A549 (cell line): ENCODE data around the gene PHEX. TPM values are rescaled to one million over a fixed set of nuclear protein-coding genes. Genes with fewer than 3 reads are reported as not detected.

Source experiments
- ATAC-seq, 2 experiments: fragments of 200-7000 bp in 1 of 2; fragments of >200 bp in 1 of 2; cut with Nextera tagmentation in 1 of 2; cut with Tn5 transposase in 1 of 2; 3 replicates each; pipeline versions ENCODE4 v1.8.0 to v1.9.1; 2018 to 2020; ENCODE audit warnings: mild to moderate bottlenecking in 1 of 2, moderate library complexity in 1 of 2
- CTCF ChIA-PET: fragments of 300-600 bp; sonication (Branson Sonifier 250); formaldehyde crosslinking; extraction: SDS; loops from one replicate; lab custom pipeline; 2021; ENCODE audit warnings: antibody characterized with exemption, inconsistent platforms; lab: Yijun Ruan, JAX
- POLR2A ChIA-PET: fragments of 350-600 bp; formaldehyde crosslinking; extraction: SDS; loops from one replicate; lab custom pipeline; 2021; ENCODE audit warnings: antibody characterized with exemption, inconsistent platforms; lab: Yijun Ruan, JAX
- DNase-seq, 2 experiments: peaks; one replicate each; pipeline versions ENCODE4 v3.0.0 to v3.0.0-alpha.2; 2011 to 2016; ENCODE audit warnings: low read depth in 1 of 2, low spot score in 1 of 2
- FAIRE-seq: peaks from 2 replicates; lab custom pipeline; 2011; peaks lifted over from hg19 to GRCh38; lab: Jason Lieb, UNC
- H3K27ac ChIP-seq, 2 experiments: fragments of >200 bp; sonication (Bioruptor Twin); formaldehyde crosslinking; 3 replicates each; pipeline ENCODE4 v1.5.1; 2016 to 2017
- H3K4me1 ChIP-seq: fragments of >200 bp; sonication (Bioruptor Twin); formaldehyde crosslinking; 3 replicates; pipeline ENCODE4 v1.6.1; 2016
- H3K4me2 ChIP-seq: fragments of >200 bp; sonication (Bioruptor Twin); formaldehyde crosslinking; 3 replicates; pipeline ENCODE4 v1.6.1; 2016
- H3K4me3 ChIP-seq: fragments of >200 bp; sonication (Bioruptor Twin); formaldehyde crosslinking; 3 replicates; pipeline ENCODE4 v1.5.1; 2016
- H3K9me3 ChIP-seq: fragments of >200 bp; sonication (Bioruptor Twin); formaldehyde crosslinking; 3 replicates; pipeline ENCODE4 v1.6.1; 2016
- ATOH8 ChIP-seq: fragments of 250-450 bp; sonication (Bioruptor Pico); IDR thresholded peaks from 2 replicates; pipeline ENCODE4 v1.5.0; 2020; ENCODE audit warnings: low read depth, mild to moderate bottlenecking, moderate library complexity
- CBX2 ChIP-seq: fragments of 200-600 bp; sonication (generic); IDR thresholded peaks from 2 replicates; pipeline ENCODE4 v1.6.1; 2016; ENCODE audit warnings: low read depth, mild to moderate bottlenecking, borderline replicate concordance
- CHD2 ChIP-seq: fragments of 150-350 bp; IDR thresholded peaks from 2 replicates; pipeline ENCODE4 v1.6.1; 2014; ENCODE audit warnings: low read length; ENCODE audit not compliant: partially characterized antibody
- CHD4 ChIP-seq: fragments of 200-600 bp; sonication (generic); IDR thresholded peaks from 2 replicates; pipeline ENCODE4 v1.6.1; 2016; ENCODE audit warnings: antibody characterized with exemption, mild to moderate bottlenecking, borderline replicate concordance
- E2F6 ChIP-seq: IDR thresholded peaks from 2 replicates; pipeline ENCODE4 v1.6.1; 2012; ENCODE audit warnings: low read depth, borderline replicate concordance
- EHF ChIP-seq: fragments of 250-450 bp; sonication (Bioruptor Pico); IDR thresholded peaks from 2 replicates; pipeline ENCODE4 v1.5.0; 2020; ENCODE audit warnings: mild to moderate bottlenecking
- EP300 ChIP-seq, 2 experiments: fragments of >200 bp; sonication (Bioruptor Twin); formaldehyde crosslinking; IDR thresholded peaks; 2 replicates in 1 of 2; 3 replicates in 1 of 2; pipeline ENCODE4 v1.6.1; 2016 to 2017
- ESRRA ChIP-seq: fragments of 150-350 bp; IDR thresholded peaks from 2 replicates; pipeline ENCODE4 v1.6.1; 2014; ENCODE audit warnings: mild to moderate bottlenecking, low read length, borderline replicate concordance
- FOSB ChIP-seq: fragments of 250-450 bp; sonication (Bioruptor Pico); IDR thresholded peaks from 2 replicates; pipeline ENCODE4 v1.5.0; 2020; ENCODE audit warnings: mild to moderate bottlenecking, moderate library complexity
- GATA3 ChIP-seq: IDR thresholded peaks from 2 replicates; pipeline ENCODE4 v1.6.1; 2012; ENCODE audit warnings: borderline replicate concordance
- HEYL ChIP-seq: fragments of 250-450 bp; sonication (Bioruptor Pico); IDR thresholded peaks from 2 replicates; pipeline ENCODE4 v1.8.0; 2021; ENCODE audit warnings: mild to moderate bottlenecking, moderate library complexity
- HOXB5 ChIP-seq: fragments of 250-450 bp; sonication (Bioruptor Pico); IDR thresholded peaks from 2 replicates; pipeline ENCODE4 v1.5.0; 2020; ENCODE audit warnings: mild to moderate bottlenecking, moderate library complexity
- JUN ChIP-seq, 2 experiments: fragments of >200 bp; sonication (Bioruptor Twin); formaldehyde crosslinking; IDR thresholded peaks; 2 replicates in 1 of 2; 3 replicates in 1 of 2; pipeline ENCODE4 v1.6.1; 2016 to 2017
- JUNB ChIP-seq: fragments of >200 bp; sonication (Bioruptor Twin); formaldehyde crosslinking; IDR thresholded peaks from 2 replicates; pipeline ENCODE4 v1.6.1; 2016
- MAX ChIP-seq: IDR thresholded peaks from 2 replicates; pipeline ENCODE4 v1.6.1; 2012
- MYC ChIP-seq: IDR thresholded peaks from 2 replicates; pipeline ENCODE4 v1.6.1; 2012; ENCODE audit warnings: mild to moderate bottlenecking, inconsistent platforms, low read length, improper control_type of control experiment, borderline replicate concordance
- NFE2L2 ChIP-seq: fragments of 150-350 bp; conservative IDR thresholded peaks from 2 replicates; pipeline ENCODE4 v1.6.1; 2014; ENCODE audit warnings: low read length
- NR3C1 ChIP-seq: fragments of >200 bp; sonication (Bioruptor Twin); formaldehyde crosslinking; IDR thresholded peaks from 3 replicates; pipeline ENCODE4 v1.6.1; 2017
- REST ChIP-seq: fragments of 200-600 bp; sonication (generic); IDR thresholded peaks from 2 replicates; pipeline ENCODE4 v1.6.1; 2016; ENCODE audit warnings: antibody characterized with exemption, mild to moderate bottlenecking, moderate library complexity
- RNF2 ChIP-seq: fragments of 200-600 bp; sonication (generic); IDR thresholded peaks from 2 replicates; pipeline ENCODE4 v1.6.1; 2016; ENCODE audit warnings: low read depth, mild to moderate bottlenecking, antibody characterized with exemption, moderate library complexity, borderline replicate concordance
- TP53 ChIP-seq: fragments of 250-450 bp; sonication (Bioruptor Pico); IDR thresholded peaks from 2 replicates; pipeline ENCODE4 v1.5.0; 2021; ENCODE audit warnings: mild to moderate bottlenecking, moderate library complexity
- ZC3H11A ChIP-seq: fragments of 450-650 bp; IDR thresholded peaks from 2 replicates; pipeline ENCODE4 v1.6.1; 2014; ENCODE audit warnings: antibody characterized with exemption, mild to moderate bottlenecking
- WGBS: methylation state at CpG from one replicate; pipeline ENCODE4 v1.1.6; 2017; ENCODE audit errors: missing lambda C conversion rate; 5-methylcytosine and 5-hydroxymethylcytosine counted together
- polyA plus RNA-seq, 4 experiments: library from polyadenylated mRNA; depleted of rRNA in 3 of 4; stranded (reverse); fragments of >200 nt; fragmentation: RNase III in 1 of 4; extraction: RNeasy Plus Mini Kit Qiagen cat#74134 plus additional on column Dnase treatment in 1 of 4; gene quantifications; 2 replicates in 3 of 4; 3 replicates in 1 of 4; pipeline ENCODE4 v1.2.3, GENCODE V29; 2011 to 2017

Gene PHEX
- polyA plus RNA-seq, 2 of the 4 experiments (the other 2 are of a cell fraction), result 0.28 to 0.98 TPM

GRCh38 chrX:22095286-22095685, 63.2 kb downstream of the PHEX start:
- Histone ChIP-seq H3K4me3 (no peak overlapping the region), H3K4me1 (peaks cover 10% of the 10 kb centered on the region; the same call in 2 of the 3 replicates), H3K4me2 (no peak overlapping the region), H3K9me3 (no peaks in the 10 kb centered on the region), H3K27ac (no peak overlapping the region)
- 62% methylated on average over 3 of the region's 3 CpGs for WGBS
- no peak for DNase-seq
- TF ChIP-seq ZC3H11A (no peak), HEYL (CRISPR knock-in tag) (no peak), TP53 (CRISPR knock-in tag) (no peak), REST (no peak), NR3C1 (no peak), EP300 (IDR thresholded peaks at IDR 0.05) (no peak), JUN (IDR thresholded peaks at IDR 0.05) (no peak), CHD2 (no peak)
- POLR2A ChIA-PET, result no interaction called here
- ATAC-seq, result no peak
- CTCF ChIA-PET, result interaction anchor here (1.2 kb wide), 1 partner anchor 14 kb away, joined by 3 read pairs; no protein-coding TSS in a partner anchor
- FAIRE-seq, result no peak

- no peak for DNase-seq
- Histone ChIP-seq H3K4me3 (no peak overlapping the region), H3K9me3 (no peaks in the 10 kb centered on the region), H3K4me2 (no peak overlapping the region), H3K4me1 (peaks cover 10% of the 10 kb centered on the region; the same call in 2 of the 3 replicates), H3K27ac (no peak overlapping the region)
- no peak for ATAC-seq
- FAIRE-seq, result no peak
- ChIA-PET POLR2A (no interaction called here), CTCF (interaction anchor here (1.2 kb wide), 1 partner anchor 15 kb away, joined by 3 read pairs; no protein-coding TSS in a partner anchor)
- 91% methylated on average over 4 of the region's 4 CpGs for WGBS
- TF ChIP-seq FOSB (CRISPR knock-in tag) (no peak), NFE2L2 (no peak), MYC (no peak), EHF (CRISPR knock-in tag) (no peak), HOXB5 (CRISPR knock-in tag) (no peak), E2F6 (no peak), JUNB (no peak), GATA3 (no peak), ATOH8 (CRISPR knock-in tag) (no peak), CBX2 (no peak), MAX (no peak), RNF2 (no peak), ESRRA (no peak), CHD4 (no peak)
Measured at GRCh38 chrX:22095856-22096255, 63.7 kb downstream of the PHEX start.
